Nephron (organoid): ENCODE results near the gene BRIP1.

Source experiments
- H3K27ac Mint-ChIP-seq, 3 experiments: 2 replicates each; pipeline ENCODE4 v1.8.0; 2020; ENCODE audit warnings: mixed read lengths in 3 of 3, mild to moderate bottlenecking in 2 of 3, moderate library complexity in 1 of 3
- H3K27me3 Mint-ChIP-seq: 2 replicates; pipeline ENCODE4 v1.8.0; 2021; ENCODE audit warnings: low read depth, mild to moderate bottlenecking, moderate library complexity, mixed read lengths
- H3K36me3 Mint-ChIP-seq: 2 replicates; pipeline ENCODE4 v1.8.0; 2020; ENCODE audit warnings: low read depth, mixed read lengths
- H3K4me1 Mint-ChIP-seq: 2 replicates; pipeline ENCODE4 v1.8.0; 2020; ENCODE audit warnings: mixed read lengths
- H3K4me3 Mint-ChIP-seq, 3 experiments: 2 replicates each; pipeline ENCODE4 v1.8.0; 2020; ENCODE audit warnings: mild to moderate bottlenecking in 3 of 3, mixed read lengths in 3 of 3, moderate library complexity in 2 of 3
- H3K9me3 Mint-ChIP-seq: 2 replicates; pipeline ENCODE4 v1.8.0; 2020; ENCODE audit warnings: mixed read lengths
- CTCF ChIP-seq, 3 experiments: fragments of 200-600 bp; sonication (generic); IDR thresholded peaks; one replicate each; pipeline ENCODE4 v1.5.0; 2021; ENCODE audit warnings: antibody characterized with exemption in 3 of 3; ENCODE audit not compliant: unreplicated experiment in 3 of 3

The BRIP1 gene

GRCh38 chr17:61662741-61663140, 200.6 kb downstream of the BRIP1 start:
- Mint-ChIP-seq H3K4me1 (no peaks in the 10 kb centered on the region), H3K36me3 (no peaks in the 10 kb centered on the region), H3K9me3 (peaks cover 7% of the 10 kb centered on the region), H3K27ac (peak overlapping the region in 1 of 3 experiments; percentile 68), H3K4me3 (no peak overlapping the region), H3K27me3 (no peaks in the 10 kb centered on the region)
- TF ChIP-seq CTCF (IDR thresholded peaks at IDR 0.05; ENCODE audit: unreplicated experiment in 3 of 3) = no peak

GRCh38 chr17:61662186-61662585, 201.1 kb downstream of the BRIP1 start:
- no peak overlapping the region for H3K4me3 Mint-ChIP-seq
- no peaks in the 10 kb centered on the region for H3K36me3 Mint-ChIP-seq
- peaks cover 7% of the 10 kb centered on the region for H3K9me3 Mint-ChIP-seq
- TF ChIP-seq CTCF (IDR thresholded peaks at IDR 0.05; ENCODE audit: unreplicated experiment in 3 of 3) = no peak
- peak overlapping the region in 1 of 3 experiments; percentile 68 for H3K27ac Mint-ChIP-seq
- H3K27me3 Mint-ChIP-seq = no peaks in the 10 kb centered on the region
- H3K4me1 Mint-ChIP-seq = no peaks in the 10 kb centered on the region

- no peak overlapping the region for H3K27ac Mint-ChIP-seq
- H3K36me3 Mint-ChIP-seq = no peaks in the 10 kb centered on the region
- H3K9me3 Mint-ChIP-seq = peaks cover 3% of the 10 kb centered on the region
- H3K4me1 Mint-ChIP-seq = no peaks in the 10 kb centered on the region
- no peaks in the 10 kb centered on the region for H3K27me3 Mint-ChIP-seq
- no peak for TF ChIP-seq CTCF (IDR thresholded peaks at IDR 0.05; ENCODE audit: unreplicated experiment in 3 of 3)
- no peak overlapping the region for H3K4me3 Mint-ChIP-seq
These were observed 202.4 kb downstream of the BRIP1 start for GRCh38 chr17:61660746-61661485.

- no peak overlapping the region for H3K4me3 Mint-ChIP-seq
- H3K9me3 Mint-ChIP-seq = no peaks in the 10 kb centered on the region
- H3K4me1 Mint-ChIP-seq = no peaks in the 10 kb centered on the region
- no peaks in the 10 kb centered on the region for H3K36me3 Mint-ChIP-seq
- H3K27ac Mint-ChIP-seq = no peak overlapping the region
- TF ChIP-seq CTCF (IDR thresholded peaks at IDR 0.05; ENCODE audit: unreplicated experiment in 3 of 3) = no peak
- H3K27me3 Mint-ChIP-seq = no peaks in the 10 kb centered on the region
These were observed 203.9 kb downstream of the BRIP1 start for GRCh38 chr17:61659437-61659836.

GRCh38 chr17:61658183-61658582, 205.1 kb downstream of the BRIP1 start:
- TF ChIP-seq CTCF (IDR thresholded peaks at IDR 0.05; ENCODE audit: unreplicated experiment in 3 of 3) = no peak
- Mint-ChIP-seq H3K36me3 (no peaks in the 10 kb centered on the region), H3K4me1 (no peaks in the 10 kb centered on the region), H3K4me3 (no peak overlapping the region), H3K27ac (no peak overlapping the region), H3K9me3 (no peaks in the 10 kb centered on the region), H3K27me3 (no peaks in the 10 kb centered on the region)

- no peak overlapping the region for H3K4me3 Mint-ChIP-seq
- no peaks in the 10 kb centered on the region for H3K27me3 Mint-ChIP-seq
- H3K36me3 Mint-ChIP-seq = no peaks in the 10 kb centered on the region
- TF ChIP-seq CTCF (IDR thresholded peaks at IDR 0.05; ENCODE audit: unreplicated experiment in 3 of 3) = no peak
- no peaks in the 10 kb centered on the region for H3K4me1 Mint-ChIP-seq
- H3K9me3 Mint-ChIP-seq = peaks cover 6% of the 10 kb centered on the region
- H3K27ac Mint-ChIP-seq = no peak overlapping the region
These were observed 206.0 kb downstream of the BRIP1 start for GRCh38 chr17:61657338-61657737.
